ENCODE data around the gene KBTBD13. TPM values are rescaled to one million over a fixed set of nuclear protein-coding genes. Genes with fewer than 3 reads are reported as not detected.
A peak's percentile ranks its signal among the peaks of the same experiment; 100 is the strongest.

The KBTBD13 gene
- total RNA-seq, 1 experiment from 2014 or later = not detected

DNA sequence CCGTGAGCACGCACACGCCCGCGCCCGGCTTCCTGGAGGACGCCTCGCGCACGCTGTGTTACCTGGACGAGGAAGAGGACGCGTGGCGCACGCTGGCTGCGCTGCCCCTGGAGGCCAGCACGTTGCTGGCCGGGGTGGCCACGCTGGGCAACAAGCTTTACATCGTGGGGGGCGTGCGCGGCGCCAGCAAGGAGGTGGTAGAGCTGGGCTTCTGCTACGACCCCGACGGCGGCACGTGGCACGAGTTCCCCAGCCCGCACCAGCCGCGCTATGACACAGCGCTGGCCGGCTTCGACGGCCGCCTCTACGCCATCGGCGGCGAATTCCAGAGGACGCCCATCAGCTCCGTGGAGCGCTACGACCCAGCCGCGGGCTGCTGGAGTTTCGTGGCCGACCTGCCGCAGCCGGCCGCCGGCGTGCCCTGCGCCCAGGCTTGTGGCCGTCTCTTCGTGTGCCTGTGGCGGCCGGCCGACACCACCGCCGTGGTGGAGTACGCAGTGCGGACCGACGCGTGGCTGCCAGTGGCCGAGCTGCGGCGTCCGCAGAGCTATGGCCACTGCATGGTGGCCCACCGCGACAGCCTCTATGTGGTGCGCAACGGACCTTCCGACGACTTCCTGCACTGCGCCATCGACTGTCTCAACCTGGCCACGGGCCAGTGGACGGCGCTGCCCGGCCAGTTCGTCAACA lies 890 bp downstream of the KBTBD13 start:
- intact Hi-C loops (cut with micrococcal nuclease; ENCODE audit: unreplicated experiment) = no loop called here
- Histone ChIP-seq H3K4me3 (ENCODE audit: low read depth in 2 of 2, low read length in 2 of 2) (no peak overlapping the region), H3K27me3 (ENCODE audit: control insufficient read depth, insufficient read depth, low read length) (no peaks in the 10 kb centered on the region; the same call in 1 of the 2 replicates), H3K36me3 (ENCODE audit: control insufficient read depth, insufficient read depth, low read length) (no peaks in the 10 kb centered on the region), H3K9me3 (ENCODE audit: control insufficient read depth, insufficient read depth, low read depth, low read length) (no peaks in the 10 kb centered on the region), H3K27ac (ENCODE audit: low read length) (no peak overlapping the region), H3K4me1 (ENCODE audit: control insufficient read depth, insufficient read depth, low read length) (no peaks in the 10 kb centered on the region; the same call in 1 of the 2 replicates)
- in situ Hi-C loops (cut with HindIII; ENCODE audit: low pct_unique_long_range_greater_than_20kb, low sequenced_read_pairs) = no loop called here
- ChIA-PET CTCF (interaction anchor here (0.7 to 2.1 kb wide), 4 partner anchors 11 to 199 kb away, joined by 3 to 24 read pairs (median 4); no protein-coding TSS in a partner anchor), POLR2A (interaction anchor here (1.0 kb wide), 1 partner anchor 22 kb away, joined by 3 read pairs; no protein-coding TSS in a partner anchor)
- no TSS peak for BruUV-seq (replicated peaks)
- TF ChIP-seq, protein P1, sequence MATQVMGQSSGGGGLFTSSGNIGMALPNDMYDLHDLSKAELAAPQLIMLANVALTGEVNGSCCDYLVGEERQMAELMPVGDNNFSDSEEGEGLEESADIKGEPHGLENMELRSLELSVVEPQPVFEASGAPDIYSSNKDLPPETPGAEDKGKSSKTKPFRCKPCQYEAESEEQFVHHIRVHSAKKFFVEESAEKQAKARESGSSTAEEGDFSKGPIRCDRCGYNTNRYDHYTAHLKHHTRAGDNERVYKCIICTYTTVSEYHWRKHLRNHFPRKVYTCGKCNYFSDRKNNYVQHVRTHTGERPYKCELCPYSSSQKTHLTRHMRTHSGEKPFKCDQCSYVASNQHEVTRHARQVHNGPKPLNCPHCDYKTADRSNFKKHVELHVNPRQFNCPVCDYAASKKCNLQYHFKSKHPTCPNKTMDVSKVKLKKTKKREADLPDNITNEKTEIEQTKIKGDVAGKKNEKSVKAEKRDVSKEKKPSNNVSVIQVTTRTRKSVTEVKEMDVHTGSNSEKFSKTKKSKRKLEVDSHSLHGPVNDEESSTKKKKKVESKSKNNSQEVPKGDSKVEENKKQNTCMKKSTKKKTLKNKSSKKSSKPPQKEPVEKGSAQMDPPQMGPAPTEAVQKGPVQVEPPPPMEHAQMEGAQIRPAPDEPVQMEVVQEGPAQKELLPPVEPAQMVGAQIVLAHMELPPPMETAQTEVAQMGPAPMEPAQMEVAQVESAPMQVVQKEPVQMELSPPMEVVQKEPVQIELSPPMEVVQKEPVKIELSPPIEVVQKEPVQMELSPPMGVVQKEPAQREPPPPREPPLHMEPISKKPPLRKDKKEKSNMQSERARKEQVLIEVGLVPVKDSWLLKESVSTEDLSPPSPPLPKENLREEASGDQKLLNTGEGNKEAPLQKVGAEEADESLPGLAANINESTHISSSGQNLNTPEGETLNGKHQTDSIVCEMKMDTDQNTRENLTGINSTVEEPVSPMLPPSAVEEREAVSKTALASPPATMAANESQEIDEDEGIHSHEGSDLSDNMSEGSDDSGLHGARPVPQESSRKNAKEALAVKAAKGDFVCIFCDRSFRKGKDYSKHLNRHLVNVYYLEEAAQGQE (IDR thresholded peaks at IDR 0.05; ENCODE audit: insufficient read depth in 1 of 2, low read depth in 2 of 2, low read length in 1 of 2) = no peak
- TF ChIP-seq POLR2AphosphoS5 (IDR thresholded peaks at IDR 0.05; ENCODE audit: low read depth, low read length) (no peak), TCF7L2 (IDR thresholded peaks at IDR 0.05; ENCODE audit: low read depth, low read length) (no peak), SIN3A (IDR thresholded peaks at IDR 0.05; ENCODE audit: borderline replicate concordance, insufficient read depth, low read depth, low read length) (no peak)
- TF ChIP-seq, protein P2, sequence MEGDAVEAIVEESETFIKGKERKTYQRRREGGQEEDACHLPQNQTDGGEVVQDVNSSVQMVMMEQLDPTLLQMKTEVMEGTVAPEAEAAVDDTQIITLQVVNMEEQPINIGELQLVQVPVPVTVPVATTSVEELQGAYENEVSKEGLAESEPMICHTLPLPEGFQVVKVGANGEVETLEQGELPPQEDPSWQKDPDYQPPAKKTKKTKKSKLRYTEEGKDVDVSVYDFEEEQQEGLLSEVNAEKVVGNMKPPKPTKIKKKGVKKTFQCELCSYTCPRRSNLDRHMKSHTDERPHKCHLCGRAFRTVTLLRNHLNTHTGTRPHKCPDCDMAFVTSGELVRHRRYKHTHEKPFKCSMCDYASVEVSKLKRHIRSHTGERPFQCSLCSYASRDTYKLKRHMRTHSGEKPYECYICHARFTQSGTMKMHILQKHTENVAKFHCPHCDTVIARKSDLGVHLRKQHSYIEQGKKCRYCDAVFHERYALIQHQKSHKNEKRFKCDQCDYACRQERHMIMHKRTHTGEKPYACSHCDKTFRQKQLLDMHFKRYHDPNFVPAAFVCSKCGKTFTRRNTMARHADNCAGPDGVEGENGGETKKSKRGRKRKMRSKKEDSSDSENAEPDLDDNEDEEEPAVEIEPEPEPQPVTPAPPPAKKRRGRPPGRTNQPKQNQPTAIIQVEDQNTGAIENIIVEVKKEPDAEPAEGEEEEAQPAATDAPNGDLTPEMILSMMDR (IDR thresholded peaks at IDR 0.05) = no peak
- DNase-seq (ENCODE audit: low read depth, low spot score) (no peak), ATAC-seq (peak; percentile 54)

DNA sequence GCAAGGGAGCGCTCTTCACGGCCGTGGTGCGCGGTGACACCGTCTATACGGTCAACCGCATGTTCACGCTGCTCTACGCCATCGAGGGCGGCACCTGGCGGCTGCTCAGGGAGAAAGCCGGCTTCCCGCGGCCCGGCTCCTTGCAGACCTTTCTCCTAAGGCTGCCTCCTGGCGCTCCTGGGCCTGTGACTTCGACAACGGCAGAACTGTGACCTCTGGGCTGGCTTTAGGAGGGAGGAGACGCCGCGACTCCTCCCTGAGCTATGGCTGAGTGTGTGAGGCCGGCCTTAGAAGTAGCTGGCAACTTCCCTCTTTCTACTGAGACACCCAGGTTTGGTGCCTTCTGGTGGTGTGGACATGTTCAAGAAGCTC lies 1.4 kb downstream of the KBTBD13 start:
- ATAC-seq (peak; percentile 96), DNase-seq (ENCODE audit: low read depth, low spot score) (no peak)
- ChIA-PET CTCF (interaction anchor here (0.5 to 2.1 kb wide), 6 partner anchors 11 to 293 kb away, joined by 4 to 24 read pairs (median 4); no protein-coding TSS in a partner anchor), POLR2A (interaction anchor here (1.0 kb wide), 1 partner anchor 22 kb away, joined by 3 read pairs; no protein-coding TSS in a partner anchor)
- Histone ChIP-seq H3K27me3 (ENCODE audit: control insufficient read depth, insufficient read depth, low read length) (no peaks in the 10 kb centered on the region; the same call in 1 of the 2 replicates), H3K27ac (ENCODE audit: low read length) (no peak overlapping the region), H3K36me3 (ENCODE audit: control insufficient read depth, insufficient read depth, low read length) (no peaks in the 10 kb centered on the region), H3K4me1 (ENCODE audit: control insufficient read depth, insufficient read depth, low read length) (no peaks in the 10 kb centered on the region; the same call in 1 of the 2 replicates), H3K9me3 (ENCODE audit: control insufficient read depth, insufficient read depth, low read depth, low read length) (no peaks in the 10 kb centered on the region), H3K4me3 (ENCODE audit: low read depth in 2 of 2, low read length in 2 of 2) (no peak overlapping the region)
- intact Hi-C loops (cut with micrococcal nuclease; ENCODE audit: unreplicated experiment) (loop anchor here (1.0 to 2.0 kb wide), 2 partner anchors 24 to 45 kb away; no protein-coding TSS in a partner anchor), in situ Hi-C loops (cut with HindIII; ENCODE audit: low pct_unique_long_range_greater_than_20kb, low sequenced_read_pairs) (no loop called here)
- BruUV-seq (replicated peaks) = no TSS peak
- no peak for TF ChIP-seq SIN3A (IDR thresholded peaks at IDR 0.05; ENCODE audit: borderline replicate concordance, insufficient read depth, low read depth, low read length)
- TF ChIP-seq, protein P1 (IDR thresholded peaks at IDR 0.05; ENCODE audit: insufficient read depth in 1 of 2, low read depth in 2 of 2, low read length in 1 of 2) = peak in 1 of 2 experiments; percentile 54; a peak in 1 of 4 replicates
- no peak for TF ChIP-seq TCF7L2 (IDR thresholded peaks at IDR 0.05; ENCODE audit: low read depth, low read length)
- no peak for TF ChIP-seq POLR2AphosphoS5 (IDR thresholded peaks at IDR 0.05; ENCODE audit: low read depth, low read length)
- TF ChIP-seq, protein P2 (IDR thresholded peaks at IDR 0.05) = peak; percentile 87

Measured in Panc1 (cell line).